LNCaP clone FGC (cell line): ENCODE results near the gene LYG2.
"Not testable (repeated sequence)": the region's sequence is repeated elsewhere in the genome, so short reads cannot be mapped to it uniquely, and the experiment has no call there.

ENCODE experiments used
- DNase-seq: peaks from one replicate; pipeline ENCODE4 v3.0.0-alpha.2; 2011; ENCODE audit warnings: low read depth
- H3K4me3 ChIP-seq: 2 replicates; pipeline ENCODE4 v1.5.1; 2011; ENCODE audit warnings: mild to moderate bottlenecking, low read depth, low read length, control low read depth
- TF ChIP-seq, protein P1 (sequence below): IDR thresholded peaks from 2 replicates; pipeline ENCODE4 v1.5.1; 2012; ENCODE audit warnings: mild to moderate bottlenecking; ENCODE audit not compliant: control insufficient read depth, insufficient read depth; ENCODE audit errors: extremely low read depth

LYG2 gene, protein sequence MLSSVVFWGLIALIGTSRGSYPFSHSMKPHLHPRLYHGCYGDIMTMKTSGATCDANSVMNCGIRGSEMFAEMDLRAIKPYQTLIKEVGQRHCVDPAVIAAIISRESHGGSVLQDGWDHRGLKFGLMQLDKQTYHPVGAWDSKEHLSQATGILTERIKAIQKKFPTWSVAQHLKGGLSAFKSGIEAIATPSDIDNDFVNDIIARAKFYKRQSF

DNA sequence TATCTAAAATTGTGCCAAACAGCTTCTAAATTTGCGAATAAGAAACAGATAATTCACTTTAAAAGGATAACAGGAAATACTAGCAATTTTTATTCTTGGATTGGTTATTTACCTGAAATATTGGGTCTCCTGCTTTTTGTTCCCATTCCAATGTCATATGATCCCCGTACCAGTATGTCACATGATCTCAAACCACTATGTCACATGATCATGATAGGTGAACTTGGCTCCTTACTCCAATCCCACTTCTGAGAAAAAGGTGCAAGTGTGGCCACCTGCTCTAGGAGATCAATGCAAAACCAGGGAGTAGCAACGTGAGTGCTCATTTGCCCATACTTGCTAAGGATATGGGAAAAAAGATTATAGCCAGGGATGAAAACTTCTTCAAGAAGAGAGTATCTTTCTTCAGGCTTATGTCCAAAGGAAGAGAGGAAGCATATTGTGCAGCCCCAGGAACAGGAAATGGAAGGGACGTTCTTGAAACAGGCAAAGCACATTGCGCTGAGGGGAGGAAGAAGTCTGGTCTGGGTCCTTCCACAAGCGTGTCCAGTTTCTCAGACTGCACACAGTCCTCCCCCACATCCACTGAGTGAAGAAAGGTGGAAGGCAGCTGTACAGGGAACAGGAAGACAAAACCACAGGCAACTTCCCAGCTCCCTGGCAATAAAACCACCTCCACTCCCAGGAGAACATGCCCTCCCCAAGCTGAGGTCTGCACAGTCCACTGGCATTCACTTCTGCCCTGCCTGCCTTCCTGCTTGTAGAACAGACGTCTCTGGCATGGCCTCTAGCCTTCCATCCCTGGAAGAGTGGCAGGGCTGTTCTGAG is at the start of gene LYG2:
Gene LYG2 (minus strand): TSS at position 176 of the 828 bp plus-strand sequence. CDS start 1,406 bp downstream, outside the sequence.
- H3K4me3 ChIP-seq = no peak within 1 kb of the TSS
- no peak for DNase-seq
- TF ChIP-seq, protein P1, sequence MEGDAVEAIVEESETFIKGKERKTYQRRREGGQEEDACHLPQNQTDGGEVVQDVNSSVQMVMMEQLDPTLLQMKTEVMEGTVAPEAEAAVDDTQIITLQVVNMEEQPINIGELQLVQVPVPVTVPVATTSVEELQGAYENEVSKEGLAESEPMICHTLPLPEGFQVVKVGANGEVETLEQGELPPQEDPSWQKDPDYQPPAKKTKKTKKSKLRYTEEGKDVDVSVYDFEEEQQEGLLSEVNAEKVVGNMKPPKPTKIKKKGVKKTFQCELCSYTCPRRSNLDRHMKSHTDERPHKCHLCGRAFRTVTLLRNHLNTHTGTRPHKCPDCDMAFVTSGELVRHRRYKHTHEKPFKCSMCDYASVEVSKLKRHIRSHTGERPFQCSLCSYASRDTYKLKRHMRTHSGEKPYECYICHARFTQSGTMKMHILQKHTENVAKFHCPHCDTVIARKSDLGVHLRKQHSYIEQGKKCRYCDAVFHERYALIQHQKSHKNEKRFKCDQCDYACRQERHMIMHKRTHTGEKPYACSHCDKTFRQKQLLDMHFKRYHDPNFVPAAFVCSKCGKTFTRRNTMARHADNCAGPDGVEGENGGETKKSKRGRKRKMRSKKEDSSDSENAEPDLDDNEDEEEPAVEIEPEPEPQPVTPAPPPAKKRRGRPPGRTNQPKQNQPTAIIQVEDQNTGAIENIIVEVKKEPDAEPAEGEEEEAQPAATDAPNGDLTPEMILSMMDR = no peak

DNA sequence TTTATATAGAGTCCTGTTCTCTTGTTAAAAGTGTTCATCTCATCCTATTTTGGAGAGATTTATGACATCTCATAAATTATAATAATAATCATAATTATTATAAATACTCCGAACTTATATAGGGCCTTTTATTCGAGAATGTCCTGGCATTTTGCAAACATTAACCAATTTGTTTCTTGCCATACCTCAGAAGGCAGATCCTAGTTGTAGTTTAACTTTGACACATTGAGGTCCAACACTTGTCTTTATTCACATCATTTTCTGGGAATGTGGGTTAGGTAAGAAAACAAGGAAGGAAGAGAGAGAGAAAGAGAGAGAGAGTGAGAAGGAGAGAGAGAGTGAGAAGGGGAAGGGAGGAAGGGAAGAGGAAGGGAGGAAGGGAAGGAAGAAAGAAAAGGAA is 45.6 kb upstream of the LYG2 start, which contains the start of gene LYG1:
Gene LYG1 (minus strand): TSS at position 101 of the 400 bp plus-strand sequence. CDS start 5,527 bp downstream, outside the sequence.
- DNase-seq, H3K4me3 ChIP-seq: not testable (repeated sequence)

DNA sequence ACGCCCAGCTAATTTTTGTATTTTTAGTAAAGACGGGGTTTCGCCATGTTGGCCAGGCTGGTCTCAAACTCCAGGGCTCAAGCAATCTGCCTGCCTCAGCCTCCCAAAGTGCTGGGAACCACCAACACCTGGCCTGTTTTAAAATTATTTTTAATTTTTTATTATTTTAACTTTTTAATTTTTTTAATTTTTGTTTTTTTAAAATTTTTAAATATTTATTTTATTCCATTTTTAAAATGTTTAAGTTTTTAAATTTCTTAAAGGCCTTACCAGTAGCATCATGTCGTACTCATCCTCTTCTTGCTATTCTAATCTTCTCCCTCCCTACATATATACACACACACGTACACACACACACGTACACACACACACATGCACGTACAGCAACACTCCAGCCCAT is 44.1 kb upstream of the LYG2 start:
- DNase-seq = no peak
- no peak overlapping the region for H3K4me3 ChIP-seq
- TF ChIP-seq, protein P1 = no peak

DNA sequence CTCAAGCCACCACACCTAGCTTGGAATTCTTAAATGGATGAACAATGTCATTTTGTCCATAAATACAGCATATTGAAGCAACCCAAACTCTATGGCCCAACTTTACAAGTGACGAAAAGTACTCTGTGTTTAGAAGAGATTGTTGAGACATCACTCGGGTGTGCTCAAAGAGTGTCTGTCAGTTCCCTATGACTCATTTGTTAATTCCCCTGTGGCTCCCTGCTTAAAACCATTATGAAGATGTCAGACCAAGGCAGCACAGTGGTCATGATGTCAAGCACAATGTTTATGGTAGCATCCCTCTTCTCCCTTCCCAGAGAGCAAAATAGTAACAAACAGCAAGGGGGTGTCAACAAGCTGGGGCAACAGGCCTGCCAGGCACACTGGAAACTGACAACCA is 42.5 kb upstream of the LYG2 start:
- TF ChIP-seq, protein P1 = no peak
- H3K4me3 ChIP-seq = no peak overlapping the region
- no peak for DNase-seq

DNA sequence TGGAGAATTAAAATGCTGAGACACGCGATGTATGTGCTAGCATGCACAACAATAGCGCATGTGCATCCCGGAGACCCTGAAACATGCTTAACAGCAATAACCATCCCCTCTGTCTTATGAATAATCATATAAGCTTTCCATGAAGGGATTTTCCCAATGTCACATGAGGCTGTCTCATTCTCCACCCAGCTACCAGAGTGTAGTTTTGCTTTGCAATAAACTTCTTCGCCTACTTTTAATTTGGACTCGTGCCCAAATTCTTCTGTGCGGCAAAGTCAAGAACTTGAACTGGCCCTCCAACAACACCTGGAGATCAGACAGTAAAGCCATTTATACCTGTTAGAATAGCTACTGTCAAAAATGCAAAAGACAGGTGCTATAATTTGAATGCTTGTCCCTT is 30.1 kb upstream of the LYG2 start:
- DNase-seq = no peak
- TF ChIP-seq, protein P1 = no peak
- H3K4me3 ChIP-seq = no peak overlapping the region

DNA sequence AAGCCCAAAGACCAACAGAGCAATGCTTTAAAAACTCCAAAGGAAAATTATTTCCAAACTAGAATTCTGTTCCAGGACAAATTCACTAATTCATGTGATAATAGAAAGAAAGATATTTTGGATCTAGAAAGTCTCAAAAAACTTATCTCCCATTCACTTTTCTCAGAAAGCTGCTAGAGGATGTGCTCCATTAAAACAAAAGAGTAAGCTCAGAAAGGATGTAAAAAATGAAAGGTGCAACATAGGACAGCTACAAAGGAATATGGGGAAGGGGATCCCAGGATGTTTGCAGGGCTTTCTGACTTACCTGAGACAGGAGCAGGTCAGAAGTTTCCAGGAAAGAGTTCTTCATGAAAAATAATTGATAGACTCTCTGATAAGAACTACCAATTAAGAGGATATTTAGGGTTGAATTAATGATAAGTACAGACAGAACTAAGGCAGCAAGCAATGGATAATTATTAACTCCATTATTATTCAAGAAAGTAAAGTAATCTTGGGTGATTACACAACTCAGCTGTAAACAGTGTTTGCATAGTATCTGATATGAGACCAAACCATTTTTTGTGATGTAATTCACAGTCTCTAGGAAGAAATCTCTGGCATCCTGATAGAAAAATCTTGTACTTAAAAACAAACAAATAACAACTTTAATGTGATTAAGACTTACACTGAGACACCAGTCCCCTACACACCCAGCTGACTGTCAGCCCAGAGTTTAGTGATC is 24.7 kb upstream of the LYG2 start:
- H3K4me3 ChIP-seq = no peak overlapping the region
- TF ChIP-seq, protein P1 = no peak
- DNase-seq = no peak

DNA sequence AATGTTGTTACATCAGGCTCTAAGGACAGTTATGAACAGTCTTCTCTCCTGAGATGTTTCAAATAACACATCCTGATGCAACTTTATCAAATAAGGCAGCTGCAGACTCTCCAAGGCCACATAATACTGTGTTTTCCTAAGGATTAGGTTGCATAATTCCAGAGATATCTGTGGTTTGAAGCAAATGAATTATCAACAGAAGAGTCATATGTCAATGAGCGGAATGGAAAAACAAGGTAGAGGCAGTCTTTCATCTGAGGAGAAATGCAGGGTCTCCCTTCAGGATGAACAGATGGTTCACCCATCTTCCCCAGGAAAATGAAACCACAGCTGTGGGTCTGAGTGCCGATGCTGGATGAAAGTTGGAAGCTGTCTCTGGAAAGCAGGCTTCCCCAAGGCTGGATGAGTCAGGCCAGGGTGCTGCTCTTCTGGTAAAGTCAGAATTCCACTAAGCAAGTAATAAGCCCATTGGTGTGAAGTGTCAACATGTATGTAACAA is 23.4 kb upstream of the LYG2 start:
- H3K4me3 ChIP-seq = no peak overlapping the region
- no peak for DNase-seq
- TF ChIP-seq, protein P1 = no peak

DNA sequence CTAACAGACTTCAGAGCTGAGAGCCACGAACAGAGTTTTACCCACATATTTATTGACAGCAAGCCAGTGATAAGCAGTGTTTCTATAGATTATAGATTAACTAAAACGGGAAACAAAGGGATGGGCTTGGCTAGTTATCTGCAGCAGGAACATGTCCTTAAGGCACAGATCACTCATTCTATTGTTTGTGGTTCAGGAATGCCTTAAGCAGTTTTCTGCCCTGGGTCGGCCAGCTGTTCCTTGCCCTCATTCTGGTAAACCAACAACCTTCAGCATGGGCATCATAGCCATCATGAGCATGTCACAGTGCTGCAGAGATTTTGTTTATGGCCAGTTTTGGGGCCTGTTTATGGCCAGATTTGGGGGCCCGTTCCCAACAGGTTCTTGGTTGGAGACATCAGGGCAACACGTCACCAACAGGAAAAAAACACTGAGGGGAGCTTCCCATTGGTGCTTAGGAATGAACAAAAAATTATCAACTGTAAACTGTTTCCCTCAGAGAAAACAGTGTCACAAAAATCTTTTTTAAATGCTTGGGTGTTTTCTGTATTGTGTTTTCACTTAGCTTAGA is 22.8 kb upstream of the LYG2 start:
- DNase-seq, H3K4me3 ChIP-seq: not testable (repeated sequence)
